ENCODE data around the gene CDK8.

Gene CDK8

GRCh38 chr13:26323127-26323526 lies 69.2 kb downstream of the CDK8 start:
- DNase-seq = no peak

GRCh38 chr13:26323764-26324163 lies 69.8 kb downstream of the CDK8 start:
- no peak for DNase-seq

- no peak for DNase-seq
Measured at GRCh38 chr13:26324294-26324693, 70.4 kb downstream of the CDK8 start.

- DNase-seq = no peak
Measured at GRCh38 chr13:26324867-26325266, 70.9 kb downstream of the CDK8 start.

- DNase-seq = no peak
Measured at GRCh38 chr13:26325876-26326275, 71.9 kb downstream of the CDK8 start.

DNA sequence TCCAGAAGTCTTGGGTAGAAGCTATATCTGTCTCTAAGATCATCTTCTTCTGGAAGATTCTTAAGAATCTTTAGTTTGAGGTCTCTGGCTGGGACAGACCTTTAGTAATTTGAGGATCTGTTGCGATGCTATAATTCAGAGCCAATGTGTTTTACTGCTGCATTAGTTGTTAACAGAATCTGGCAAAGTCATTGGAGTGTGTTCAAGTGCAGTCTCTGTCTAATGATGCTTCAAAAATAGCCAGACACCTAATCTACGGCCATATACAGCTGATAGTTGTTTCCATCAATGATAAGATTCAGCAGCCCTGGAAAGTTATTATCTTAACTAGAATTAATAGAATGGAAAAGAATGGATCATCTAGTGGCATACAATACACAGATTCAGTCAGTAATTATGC lies 72.6 kb downstream of the CDK8 start:
- DNase-seq = no peak

DNA sequence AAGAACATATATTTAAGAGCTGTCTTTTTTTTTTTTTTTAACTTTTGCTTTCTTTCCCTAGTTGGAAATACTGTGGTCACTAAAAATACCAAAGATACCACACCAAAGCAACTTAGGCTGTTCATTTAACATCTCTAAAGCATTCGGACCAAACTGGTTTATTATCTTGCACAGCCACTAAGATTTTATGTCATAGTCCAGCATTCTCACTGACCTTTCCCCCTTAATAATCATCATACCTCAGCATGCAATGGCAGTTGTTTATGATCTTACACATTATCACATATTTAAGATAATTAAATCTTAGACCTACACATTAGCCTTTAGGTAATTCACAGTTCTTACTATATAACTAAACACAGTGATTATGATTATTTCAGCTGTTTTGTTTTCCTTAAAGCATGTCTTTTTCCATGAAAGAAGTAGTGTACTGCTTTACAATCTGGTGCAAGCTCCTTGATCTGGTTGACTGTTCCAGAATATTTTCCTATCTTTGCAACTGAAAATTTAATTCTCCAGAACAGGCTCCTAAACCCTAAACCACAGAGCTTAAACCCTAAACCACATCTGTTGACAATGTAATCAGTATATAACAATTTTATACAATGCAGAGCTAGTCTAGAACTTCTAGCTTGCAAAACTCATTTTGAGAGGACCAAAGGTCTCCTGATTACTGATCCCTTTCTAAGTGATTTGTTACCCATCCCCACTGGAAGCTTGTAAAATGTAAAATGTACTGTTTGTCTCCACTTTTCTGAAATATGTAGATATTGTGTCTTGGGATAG lies 74.2 kb downstream of the CDK8 start:
- DNase-seq = no peak

DNA sequence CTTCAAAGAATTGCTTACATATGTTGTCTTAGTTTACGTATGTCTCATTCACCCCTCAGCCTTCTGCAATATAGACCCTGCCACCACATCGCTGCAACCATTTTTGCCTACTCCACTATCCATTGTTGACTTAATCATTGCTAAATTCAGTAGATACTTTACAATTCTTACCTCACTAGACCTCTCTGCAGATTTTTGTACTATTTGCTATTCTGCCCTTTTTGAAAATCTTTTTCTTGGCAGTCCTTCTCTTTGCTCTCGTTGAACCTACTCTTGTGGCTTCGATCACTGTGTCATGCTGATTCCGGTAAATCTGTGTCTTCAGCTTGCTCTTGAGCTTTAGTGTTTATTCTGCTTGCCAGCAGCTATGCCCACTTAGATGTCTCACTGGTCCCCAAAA lies 81.2 kb downstream of the CDK8 start:
- DNase-seq = no peak

- no peak for DNase-seq
Measured at GRCh38 chr13:26340807-26341206, 86.9 kb downstream of the CDK8 start.

- peak; percentile 84 for DNase-seq
Measured at GRCh38 chr13:26342898-26343297, 89.0 kb downstream of the CDK8 start.

GRCh38 chr13:26343816-26344215 lies 89.9 kb downstream of the CDK8 start:
- DNase-seq = peak; percentile 50

- no peak for DNase-seq
Measured at GRCh38 chr13:26344980-26345379, 91.1 kb downstream of the CDK8 start.

DNA sequence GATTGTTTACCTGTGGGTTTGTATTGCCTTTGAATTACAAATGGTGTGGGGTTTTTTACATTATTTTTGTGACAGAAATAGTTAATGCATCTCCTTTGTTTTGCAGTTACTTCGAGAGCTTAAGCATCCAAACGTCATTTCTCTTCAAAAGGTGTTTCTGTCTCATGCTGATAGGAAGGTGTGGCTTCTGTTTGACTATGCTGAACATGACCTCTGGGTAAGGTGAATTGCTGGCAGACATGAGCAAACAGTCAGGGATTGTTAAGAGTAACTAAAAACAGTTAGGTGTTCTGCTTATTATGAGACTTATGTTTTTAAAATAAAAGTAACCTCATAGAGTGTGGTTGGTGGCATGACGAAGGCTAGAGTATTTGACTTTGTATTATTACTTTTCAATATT lies 95.0 kb downstream of the CDK8 start:
- no peak for DNase-seq

- DNase-seq = no peak
Measured at GRCh38 chr13:26362261-26362660, 108.3 kb downstream of the CDK8 start.

GRCh38 chr13:26370553-26370952 lies 116.6 kb downstream of the CDK8 start:
- DNase-seq = no peak

GRCh38 chr13:26372747-26373146 lies 118.8 kb downstream of the CDK8 start:
- DNase-seq = no peak

GRCh38 chr13:26376430-26376829 lies 122.5 kb downstream of the CDK8 start:
- DNase-seq = no peak

DNA sequence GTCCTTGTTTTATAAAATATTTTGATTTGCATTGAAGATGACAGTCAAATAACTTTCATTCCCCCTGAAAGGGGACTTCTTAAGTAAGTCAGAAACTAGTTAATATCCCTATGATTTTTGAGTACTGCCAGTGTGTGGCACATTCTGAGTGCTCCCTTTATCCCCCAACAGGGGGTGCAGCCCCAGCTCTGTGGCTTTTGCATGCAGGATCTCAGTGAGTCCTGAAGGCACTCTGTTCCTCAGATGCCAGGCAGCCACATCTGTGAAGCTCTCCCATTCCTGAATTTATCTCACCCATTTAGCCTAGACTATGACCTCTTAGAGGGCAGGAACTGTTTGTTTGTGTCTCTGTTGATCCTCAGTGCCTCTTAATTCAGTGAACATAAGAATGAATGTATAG lies 123.1 kb downstream of the CDK8 start:
- peak; percentile 69 for DNase-seq

GRCh38 chr13:26378116-26378515 lies 124.2 kb downstream of the CDK8 start:
- DNase-seq = no peak

DNA sequence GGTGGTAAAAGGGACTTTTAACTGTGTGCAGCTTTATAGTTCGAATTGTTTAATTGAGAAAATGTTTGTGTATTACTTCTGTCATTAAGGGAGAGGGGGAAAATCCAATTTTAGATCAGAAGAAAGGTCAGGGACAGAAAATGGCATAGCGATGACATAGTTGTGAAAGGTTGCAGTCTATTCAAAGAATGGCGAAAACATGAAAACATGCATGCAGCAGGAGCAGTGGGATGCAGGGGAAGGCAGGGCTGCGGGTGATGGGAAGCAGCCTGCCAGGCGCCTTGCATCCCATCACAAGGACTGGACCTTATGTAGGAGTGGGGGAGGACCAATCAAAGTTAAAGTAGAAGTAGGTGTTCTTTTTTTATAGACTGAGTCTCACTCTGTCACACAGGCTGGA lies 125.9 kb downstream of the CDK8 start:
- no peak for DNase-seq

DNA sequence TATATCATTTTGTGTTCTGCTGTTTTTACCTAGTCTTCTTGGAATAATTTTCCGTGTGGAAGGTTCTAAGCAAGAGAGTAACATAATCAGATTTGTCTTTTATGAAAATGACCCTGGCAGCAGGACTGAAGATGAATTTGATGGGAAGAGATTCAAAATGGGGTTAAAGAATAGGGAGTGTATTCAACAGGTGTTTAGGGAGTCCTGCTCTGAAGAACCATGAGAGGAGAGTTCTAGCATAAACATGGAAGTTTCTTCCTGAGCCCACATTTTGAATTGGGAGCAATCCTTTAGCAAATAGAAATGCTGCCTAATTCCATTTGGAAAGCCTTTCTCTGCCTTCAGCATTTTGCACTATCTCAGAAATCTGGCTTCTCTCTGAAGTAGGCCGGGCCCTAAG lies 127.0 kb downstream of the CDK8 start:
- DNase-seq = no peak

- DNase-seq = peak; percentile 42
Measured at GRCh38 chr13:26382366-26382765, 128.4 kb downstream of the CDK8 start.

DNA sequence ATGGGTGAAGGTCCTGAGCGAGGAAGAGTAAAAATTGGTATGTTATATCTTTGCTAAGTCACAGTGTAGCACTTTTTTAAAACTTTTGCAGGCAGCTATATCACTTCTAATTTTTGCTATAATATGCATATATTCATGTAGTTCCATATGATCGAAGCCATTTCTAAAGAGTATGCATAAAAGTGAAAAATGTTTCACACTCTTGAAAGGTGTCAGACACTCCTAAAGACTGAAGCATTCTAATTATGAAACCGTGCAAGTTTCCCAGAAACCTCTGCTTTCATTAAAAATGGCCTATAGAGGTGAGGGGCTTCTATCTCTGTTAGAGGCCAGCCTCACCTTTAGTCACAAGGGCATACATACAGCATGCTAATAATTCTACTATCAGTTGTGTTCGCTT lies 128.9 kb downstream of the CDK8 start:
- DNase-seq = no peak

DNA sequence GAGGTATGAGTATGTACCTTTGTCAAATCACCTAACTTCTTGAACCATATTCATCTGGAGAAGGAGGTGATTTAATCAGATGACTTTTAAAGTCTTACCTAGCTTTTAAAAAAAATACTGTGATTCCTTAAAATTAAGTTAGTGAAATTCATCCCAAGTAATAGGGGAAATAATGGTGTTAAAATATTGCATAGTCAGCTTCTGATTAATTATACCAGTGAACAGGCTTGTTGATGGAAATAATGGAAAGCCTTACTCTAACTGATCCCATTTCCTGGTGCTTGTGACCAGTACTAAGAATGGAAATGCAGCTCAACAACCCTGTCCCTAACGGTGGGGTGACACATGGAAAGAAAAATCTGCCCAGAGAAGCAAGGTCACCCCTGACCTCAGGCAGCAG lies 130.7 kb downstream of the CDK8 start:
- no peak for DNase-seq

DNA sequence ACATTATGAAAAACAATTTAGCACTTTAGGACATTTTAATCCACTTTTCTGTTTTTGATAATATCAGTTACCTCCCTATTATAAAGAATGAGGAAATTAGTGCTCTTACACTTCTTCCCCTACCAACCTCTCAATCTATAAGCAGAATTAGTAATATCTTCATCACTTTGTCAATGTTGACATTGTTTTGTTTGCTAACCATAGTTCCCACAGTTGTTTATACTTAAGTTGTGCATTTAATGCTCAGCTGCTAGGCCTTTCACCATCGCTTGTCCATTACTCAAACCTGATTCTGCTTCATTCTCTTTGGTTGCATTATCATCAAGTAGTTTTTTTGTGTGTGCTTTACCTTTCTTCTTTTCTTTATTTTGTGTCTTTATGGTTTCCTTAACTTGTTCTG lies 132.1 kb downstream of the CDK8 start:
- no peak for DNase-seq

Data from hematopoietic multipotent progenitor cell treated with erythropoietin and hydrocortisone succinate and interleukin-3 and kit ligand, for 6 days (in vitro differentiated cells).